Vagina (tissue), 2 donors: ENCODE data around the gene DHX38. TPM values are rescaled to one million over a fixed set of nuclear protein-coding genes. Genes with fewer than 3 reads are reported as not detected.
"Not testable (repeated sequence)": the region's sequence is repeated elsewhere in the genome, so short reads cannot be mapped to it uniquely, and the experiment has no call there.

Experiments used
- DNase-seq, 2 donors: peaks; one replicate each; pipeline ENCODE4 v3.0.0-alpha.2; 2017; ENCODE audit errors: extremely low spot score in 2 of 2
- H3K27ac ChIP-seq: fragments of 200-600 bp; sonication (generic); one replicate; pipeline ENCODE4 v1.5.1; 2019
- H3K27me3 ChIP-seq: fragments of 200-600 bp; sonication (generic); one replicate; pipeline ENCODE4 v1.5.1; 2019
- H3K36me3 ChIP-seq, 2 donors: fragments of 200-600 bp; sonication (generic); one replicate each; pipeline ENCODE4 v1.5.1; 2017 to 2019
- H3K4me1 ChIP-seq: fragments of 200-600 bp; sonication (generic); one replicate; pipeline ENCODE4 v1.5.1; 2019
- H3K4me3 ChIP-seq, 2 donors: fragments of 200-600 bp; sonication (generic); 1 replicate in 1 of 2; 2 replicates in 1 of 2; pipeline ENCODE4 v1.5.1; 2016 to 2019
- H3K9me3 ChIP-seq: fragments of 200-600 bp; sonication (generic); one replicate; pipeline ENCODE4 v1.5.1; 2019
- POLR2A ChIP-seq, 2 donors: fragments of 450-650 bp; IDR thresholded peaks; one replicate each; pipeline ENCODE4 v1.6.1; 2017; ENCODE audit warnings: antibody characterized with exemption in 2 of 2, mild to moderate bottlenecking in 2 of 2, moderate library complexity in 2 of 2
- POLR2AphosphoS5 ChIP-seq, 2 donors: sonication (generic); formaldehyde crosslinking; IDR thresholded peaks; one replicate each; pipeline ENCODE4 v1.9.0; 2017; ENCODE audit warnings: antibody characterized with exemption in 2 of 2, mild to moderate bottlenecking in 2 of 2, low read depth in 1 of 2; ENCODE audit not compliant: insufficient read depth in 1 of 2
- intact Hi-C: fragments of 100-400 bp; cut with DNase I; formaldehyde crosslinking; loops from one replicate; pipeline ENCODE4 v1.15.1; 2023
- total RNA-seq: library from RNA; depleted of rRNA; stranded (reverse); fragments of >200 nt; gene quantifications from one replicate; pipeline ENCODE4 v1.2.3, GENCODE V29; 2016
- TF ChIP-seq, protein P1 (sequence below), 3 experiments: fragments of 450-650 bp in 2 of 3; fragments of 200-600 bp in 1 of 3; sonication (generic) in 1 of 3; IDR thresholded peaks; one replicate each; pipeline ENCODE4 v1.5.1; 2017 to 2019; ENCODE audit warnings: antibody characterized with exemption in 3 of 3, mild to moderate bottlenecking in 2 of 3, moderate library complexity in 2 of 3

Gene DHX38
- total RNA-seq, 1 donor from 2014 or later = 54.8 TPM

DNA sequence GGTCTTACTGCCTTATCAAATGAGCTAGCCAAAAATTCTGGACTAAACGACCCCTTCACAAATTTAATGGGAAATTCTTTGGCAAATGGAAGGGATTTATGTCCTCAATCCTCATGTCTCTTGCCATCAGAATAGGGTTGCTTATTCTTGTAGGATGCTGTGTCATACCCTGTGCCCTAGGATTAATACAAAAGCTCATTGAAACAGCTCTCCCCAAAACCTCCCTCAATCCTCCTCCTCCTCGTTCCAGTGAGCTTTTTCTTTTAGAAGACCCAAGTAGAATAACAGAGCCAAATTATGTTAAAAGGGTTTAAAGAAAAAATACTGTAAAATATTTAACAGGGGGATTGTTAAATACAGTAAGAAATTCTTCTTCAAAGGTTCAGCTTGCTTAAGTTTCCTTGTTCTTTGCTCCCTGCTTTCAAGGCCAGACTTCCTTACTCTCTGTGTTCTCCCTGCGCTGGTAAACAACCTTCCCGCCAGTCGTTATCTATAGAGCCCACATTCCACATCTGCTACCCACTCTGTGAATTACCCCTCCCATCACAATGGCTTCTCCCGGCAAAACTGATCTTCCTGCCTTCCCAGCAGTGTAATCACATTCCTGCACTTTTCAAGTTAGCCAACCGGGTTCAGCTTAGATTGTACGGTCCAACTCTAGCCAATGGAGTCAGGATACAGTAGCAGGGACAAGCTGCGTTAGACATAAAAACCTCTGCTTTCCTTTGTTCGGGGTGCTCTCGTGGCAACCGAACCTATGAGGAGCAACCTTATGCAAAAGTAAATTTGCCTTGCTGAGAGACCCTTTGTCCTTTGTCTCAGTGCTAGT, 20.9 kb upstream of the DHX38 start:
- Histone ChIP-seq H3K9me3 (no peaks in the 10 kb centered on the region), H3K27ac (no peak overlapping the region), H3K27me3 (no peaks in the 10 kb centered on the region), H3K4me1 (no peaks in the 10 kb centered on the region), H3K36me3 (no peaks in the 10 kb centered on the region), H3K4me3 (no peak overlapping the region)
- DNase-seq = no peak
- intact Hi-C loops = no loop called here
- TF ChIP-seq POLR2AphosphoS5 (IDR thresholded peaks at IDR 0.05; ENCODE audit: insufficient read depth in 1 of 2, low read depth in 1 of 2) (no peak), POLR2A (IDR thresholded peaks at IDR 0.05) (no peak)
- TF ChIP-seq, protein P1, sequence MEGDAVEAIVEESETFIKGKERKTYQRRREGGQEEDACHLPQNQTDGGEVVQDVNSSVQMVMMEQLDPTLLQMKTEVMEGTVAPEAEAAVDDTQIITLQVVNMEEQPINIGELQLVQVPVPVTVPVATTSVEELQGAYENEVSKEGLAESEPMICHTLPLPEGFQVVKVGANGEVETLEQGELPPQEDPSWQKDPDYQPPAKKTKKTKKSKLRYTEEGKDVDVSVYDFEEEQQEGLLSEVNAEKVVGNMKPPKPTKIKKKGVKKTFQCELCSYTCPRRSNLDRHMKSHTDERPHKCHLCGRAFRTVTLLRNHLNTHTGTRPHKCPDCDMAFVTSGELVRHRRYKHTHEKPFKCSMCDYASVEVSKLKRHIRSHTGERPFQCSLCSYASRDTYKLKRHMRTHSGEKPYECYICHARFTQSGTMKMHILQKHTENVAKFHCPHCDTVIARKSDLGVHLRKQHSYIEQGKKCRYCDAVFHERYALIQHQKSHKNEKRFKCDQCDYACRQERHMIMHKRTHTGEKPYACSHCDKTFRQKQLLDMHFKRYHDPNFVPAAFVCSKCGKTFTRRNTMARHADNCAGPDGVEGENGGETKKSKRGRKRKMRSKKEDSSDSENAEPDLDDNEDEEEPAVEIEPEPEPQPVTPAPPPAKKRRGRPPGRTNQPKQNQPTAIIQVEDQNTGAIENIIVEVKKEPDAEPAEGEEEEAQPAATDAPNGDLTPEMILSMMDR (IDR thresholded peaks at IDR 0.05) = no peak

DNA sequence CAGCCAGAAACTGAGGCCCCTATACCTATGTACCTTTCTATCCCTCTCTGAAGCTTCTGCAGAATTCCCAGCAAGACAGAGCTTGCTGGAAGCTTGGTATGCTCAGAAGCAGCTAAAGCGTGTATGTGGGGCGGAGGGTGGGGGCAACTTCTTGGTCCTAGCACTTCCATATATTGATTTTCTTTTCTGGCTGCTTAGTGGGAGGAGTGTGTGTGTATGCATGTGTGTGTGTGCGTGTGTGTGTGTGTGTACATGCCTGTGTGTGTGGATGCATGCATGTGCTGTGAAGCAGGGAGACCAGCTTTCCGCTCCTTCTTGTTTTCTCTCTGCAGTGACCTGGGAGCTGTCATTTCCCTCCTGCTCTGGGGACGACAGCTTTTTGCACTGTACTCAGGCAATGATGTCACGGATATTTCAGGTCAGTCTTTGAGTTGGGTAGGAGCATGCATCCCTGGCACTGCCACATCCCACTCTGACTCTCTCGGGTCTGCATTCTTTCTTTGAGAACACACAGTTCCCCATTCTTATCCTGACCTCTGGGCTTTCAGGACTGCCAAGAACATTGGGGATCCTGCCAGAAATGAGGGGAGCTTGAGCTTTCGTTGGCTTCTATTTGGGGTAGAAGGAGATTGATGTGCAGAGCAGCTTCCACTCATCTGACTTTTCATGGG, 20.0 kb upstream of the DHX38 start:
- Histone ChIP-seq H3K9me3 (no peaks in the 10 kb centered on the region), H3K4me3 (no peak overlapping the region), H3K27ac (no peak overlapping the region), H3K36me3 (no peaks in the 10 kb centered on the region), H3K27me3 (no peaks in the 10 kb centered on the region), H3K4me1 (no peaks in the 10 kb centered on the region)
- no peak for DNase-seq
- no peak for TF ChIP-seq POLR2AphosphoS5 (IDR thresholded peaks at IDR 0.05; ENCODE audit: insufficient read depth in 1 of 2, low read depth in 1 of 2)
- TF ChIP-seq POLR2A (IDR thresholded peaks at IDR 0.05) = no peak
- TF ChIP-seq, protein P1 (IDR thresholded peaks at IDR 0.05) = no peak
- intact Hi-C loops = no loop called here

DNA sequence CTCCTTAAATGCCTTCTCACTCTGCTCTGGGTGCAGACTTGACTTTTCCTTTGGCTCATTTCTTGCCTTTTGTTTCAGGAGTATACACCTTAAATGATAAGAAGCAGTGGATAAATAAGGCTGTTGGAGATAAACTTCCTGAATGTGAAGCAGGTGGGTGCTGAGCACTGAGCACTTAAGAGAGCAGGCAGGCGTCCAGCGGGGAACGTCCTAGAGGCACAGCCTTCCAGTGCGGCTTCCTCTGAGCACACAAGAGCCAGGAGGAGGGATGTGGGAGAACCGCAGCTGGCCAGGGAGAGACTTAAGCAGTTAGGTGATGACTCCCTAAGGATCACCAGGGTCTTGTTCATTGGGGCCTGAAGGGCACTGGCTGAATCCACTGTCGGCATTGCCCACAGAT, 18.6 kb upstream of the DHX38 start:
- H3K4me1 ChIP-seq, H3K9me3 ChIP-seq, H3K36me3 ChIP-seq, H3K4me3 ChIP-seq, H3K27ac ChIP-seq, intact Hi-C loops, H3K27me3 ChIP-seq, DNase-seq: not testable (repeated sequence)

DNA sequence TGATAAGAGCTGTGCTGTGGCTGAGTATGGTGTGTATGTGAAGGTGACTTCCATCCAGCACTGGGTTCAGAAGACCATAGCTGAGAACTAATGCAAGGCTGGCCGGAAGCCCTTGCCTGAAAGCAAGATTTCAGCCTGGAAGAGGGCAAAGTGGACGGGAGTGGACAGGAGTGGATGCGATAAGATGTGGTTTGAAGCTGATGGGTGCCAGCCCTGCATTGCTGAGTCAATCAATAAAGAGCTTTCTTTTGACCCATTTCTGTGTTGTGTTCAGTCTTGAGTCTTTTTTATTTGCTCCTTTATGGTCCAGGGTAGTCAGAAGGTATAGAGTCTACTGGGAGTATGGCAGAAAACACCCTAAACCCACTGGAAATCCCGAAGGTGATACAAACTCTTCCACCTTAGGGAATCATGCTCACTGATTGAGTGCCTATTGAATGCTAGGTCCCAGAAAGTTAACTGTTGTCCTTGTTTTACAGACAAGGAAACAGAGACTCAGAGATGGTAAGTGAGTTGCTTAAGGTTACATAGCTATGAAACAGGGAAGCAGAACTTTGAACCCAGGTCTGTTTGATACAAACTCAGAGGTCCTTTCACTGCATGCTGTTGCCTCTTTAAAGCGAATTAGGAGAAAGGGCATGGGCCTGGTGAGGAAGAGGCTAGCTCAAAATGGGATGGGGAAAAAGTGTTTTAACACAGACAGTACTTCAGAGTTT, 16.5 kb upstream of the DHX38 start:
- H3K27me3 ChIP-seq, intact Hi-C loops, DNase-seq: not testable (repeated sequence)

DNA sequence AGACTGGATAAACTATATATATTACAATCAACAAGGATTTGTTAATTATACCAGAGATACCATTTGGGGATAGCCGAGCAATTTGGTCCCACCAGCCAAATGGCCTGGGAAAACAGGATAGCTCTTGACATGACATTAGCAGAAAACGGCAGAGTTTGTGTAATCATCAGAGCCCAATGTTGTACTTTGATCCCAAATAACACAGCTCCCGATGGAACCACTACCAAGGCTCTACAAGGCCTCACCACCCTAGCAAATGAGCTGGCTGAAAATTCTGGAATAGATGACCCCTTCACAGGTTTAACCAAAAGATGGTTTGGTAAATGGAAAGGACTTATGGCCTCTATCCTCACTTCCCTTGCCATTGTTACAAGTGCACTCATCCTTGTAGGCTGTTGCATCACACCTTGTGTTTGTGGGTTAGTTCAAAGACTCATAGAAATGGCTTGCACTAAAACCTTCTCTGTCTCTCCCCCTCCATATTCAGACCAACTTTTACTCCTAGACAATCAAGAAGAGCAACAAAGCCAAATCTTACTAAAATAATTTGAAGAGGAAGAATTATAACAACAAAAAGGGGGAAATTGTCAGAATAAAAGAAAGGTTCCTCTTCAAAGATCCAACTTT, 9.8 kb upstream of the DHX38 start:
- Histone ChIP-seq H3K4me1 (no peaks in the 10 kb centered on the region), H3K27me3 (no peaks in the 10 kb centered on the region), H3K9me3 (no peaks in the 10 kb centered on the region), H3K27ac (no peak overlapping the region), H3K4me3 (no peak overlapping the region), H3K36me3 (peaks cover 0 to 46% of the 10 kb centered on the region in 2 donors)
- intact Hi-C loops = no loop called here
- DNase-seq = no peak
- TF ChIP-seq POLR2AphosphoS5 (IDR thresholded peaks at IDR 0.05; ENCODE audit: insufficient read depth in 1 of 2, low read depth in 1 of 2) = no peak
- TF ChIP-seq, protein P1 (IDR thresholded peaks at IDR 0.05) = no peak
- no peak for TF ChIP-seq POLR2A (IDR thresholded peaks at IDR 0.05)

More for the DNA sequence above, 16.5 kb upstream of the DHX38 start:
- H3K4me3 ChIP-seq, H3K27ac ChIP-seq, H3K9me3 ChIP-seq, H3K4me1 ChIP-seq, H3K36me3 ChIP-seq: not testable (repeated sequence)
